Astrocyte (in vitro differentiated cells and primary cell): ENCODE data around the gene CTNNA3. TPM values are rescaled to one million over a fixed set of nuclear protein-coding genes. Genes with fewer than 3 reads are reported as not detected.

Experiments used
- DNase-seq: peaks from one replicate; pipeline ENCODE4 v3.0.0-alpha.2; 2010; ENCODE audit warnings: low read depth
- FAIRE-seq: peaks from 2 replicates; lab custom pipeline; 2011; peaks lifted over from hg19 to GRCh38; lab: Jason Lieb, UNC
- H2AFZ ChIP-seq: 2 replicates; pipeline ENCODE4 v1.6.0; 2012; ENCODE audit warnings: low read depth, low read length, inconsistent platforms
- H3K27ac ChIP-seq: 2 replicates; pipeline ENCODE4 v1.5.1; 2011; ENCODE audit warnings: low read depth, low read length, inconsistent platforms
- H3K27me3 ChIP-seq: 2 replicates; pipeline ENCODE4 v1.6.0; 2011; ENCODE audit warnings: low read length, inconsistent platforms; ENCODE audit not compliant: insufficient read depth
- H3K36me3 ChIP-seq: 2 replicates; pipeline ENCODE4 v1.5.1; 2011; ENCODE audit warnings: low read length, inconsistent platforms; ENCODE audit not compliant: insufficient read depth
- H3K4me1 ChIP-seq: 2 replicates; pipeline ENCODE4 v1.5.1; 2011; ENCODE audit warnings: low read length, inconsistent platforms; ENCODE audit not compliant: insufficient read depth
- H3K4me2 ChIP-seq: 2 replicates; pipeline ENCODE4 v1.6.0; 2012; ENCODE audit warnings: low read length, inconsistent platforms
- H3K4me3 ChIP-seq: 2 replicates; pipeline ENCODE4 v1.5.1; 2011; ENCODE audit warnings: low read depth, mild to moderate bottlenecking, low read length, inconsistent platforms; ENCODE audit not compliant: insufficient read depth
- H3K79me2 ChIP-seq: 2 replicates; pipeline ENCODE4 v1.6.0; 2012; ENCODE audit warnings: mild to moderate bottlenecking, low read length, inconsistent platforms; ENCODE audit not compliant: insufficient read depth
- H3K9ac ChIP-seq: 2 replicates; pipeline ENCODE4 v1.6.0; 2012; ENCODE audit warnings: mild to moderate bottlenecking, low read length, inconsistent platforms
- H3K9me3 ChIP-seq: 2 replicates; pipeline ENCODE4 v1.5.1; 2012; ENCODE audit warnings: low read depth, mild to moderate bottlenecking, low read length, inconsistent platforms; ENCODE audit not compliant: insufficient read depth
- H4K20me1 ChIP-seq: 2 replicates; pipeline ENCODE4 v1.6.0; 2012; ENCODE audit warnings: low read length, inconsistent platforms; ENCODE audit not compliant: insufficient read depth
- H3K27ac Mint-ChIP-seq: one replicate; pipeline ENCODE4 v1.8.0; 2021; ENCODE audit warnings: mild to moderate bottlenecking, mixed read lengths; ENCODE audit not compliant: unreplicated experiment
- H3K27me3 Mint-ChIP-seq: one replicate; pipeline ENCODE4 v1.8.0; 2021; ENCODE audit warnings: low read depth, mixed read lengths; ENCODE audit not compliant: unreplicated experiment
- H3K36me3 Mint-ChIP-seq: one replicate; pipeline ENCODE4 v1.8.0; 2021; ENCODE audit warnings: low read depth, mixed read lengths; ENCODE audit not compliant: unreplicated experiment
- H3K4me1 Mint-ChIP-seq: one replicate; pipeline ENCODE4 v1.8.0; 2021; ENCODE audit warnings: low read depth, mixed read lengths; ENCODE audit not compliant: unreplicated experiment
- H3K4me3 Mint-ChIP-seq: one replicate; pipeline ENCODE4 v1.8.0; 2021; ENCODE audit warnings: mild to moderate bottlenecking, moderate library complexity, mixed read lengths; ENCODE audit not compliant: unreplicated experiment
- H3K9me3 Mint-ChIP-seq: one replicate; pipeline ENCODE4 v1.8.0; 2021; ENCODE audit warnings: mild to moderate bottlenecking, mixed read lengths; ENCODE audit not compliant: unreplicated experiment
- EZH2 ChIP-seq: IDR thresholded peaks from 2 replicates; pipeline ENCODE4 v1.6.1; 2012; ENCODE audit warnings: mild to moderate bottlenecking, low read length, inconsistent platforms; ENCODE audit not compliant: insufficient read depth
- total RNA-seq: library from RNA; stranded (reverse); gene quantifications from 2 replicates; pipeline ENCODE4 v1.2.1, GENCODE V29; 2021
- TF ChIP-seq, protein P1 (sequence below): IDR thresholded peaks from 2 replicates; pipeline ENCODE4 v1.5.1; 2011; ENCODE audit warnings: low read depth, mild to moderate bottlenecking, inconsistent platforms, low read length, moderate library complexity; ENCODE audit not compliant: insufficient read depth

CTNNA3 gene
- total RNA-seq, 1 donor from 2014 or later = 0.73 TPM

DNA sequence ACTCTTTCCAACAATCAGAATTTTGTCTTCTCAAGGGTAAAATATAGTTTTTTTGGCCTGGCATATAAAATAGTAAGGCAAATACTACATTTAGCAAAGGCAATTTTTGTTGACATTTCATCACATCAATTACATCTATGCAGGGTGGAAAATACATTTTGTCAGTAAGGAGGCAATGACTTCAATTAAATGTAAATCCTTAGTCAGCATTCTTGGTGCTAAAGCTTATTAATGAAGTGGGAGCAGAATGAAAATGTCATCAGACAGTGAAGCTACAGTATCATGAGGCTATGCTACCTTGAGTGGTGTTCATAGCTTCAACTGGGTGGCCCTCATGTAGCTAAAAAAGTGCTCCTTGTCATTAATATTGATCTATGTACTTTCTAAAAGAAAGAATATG is 761.3 kb downstream of the CTNNA3 start:
- H3K4me2 ChIP-seq = no peak overlapping the region
- no peak overlapping the region for H3K27ac ChIP-seq
- no peak overlapping the region for H3K4me3 ChIP-seq
- no peak for FAIRE-seq
- Mint-ChIP-seq H3K4me1 (peaks cover 3% of the 10 kb centered on the region), H3K27ac (no peak overlapping the region), H3K4me3 (no peak overlapping the region), H3K9me3 (no peaks in the 10 kb centered on the region), H3K27me3 (no peaks in the 10 kb centered on the region), H3K36me3 (no peaks in the 10 kb centered on the region)
- H2AFZ ChIP-seq = no peak overlapping the region
- TF ChIP-seq, protein P1, sequence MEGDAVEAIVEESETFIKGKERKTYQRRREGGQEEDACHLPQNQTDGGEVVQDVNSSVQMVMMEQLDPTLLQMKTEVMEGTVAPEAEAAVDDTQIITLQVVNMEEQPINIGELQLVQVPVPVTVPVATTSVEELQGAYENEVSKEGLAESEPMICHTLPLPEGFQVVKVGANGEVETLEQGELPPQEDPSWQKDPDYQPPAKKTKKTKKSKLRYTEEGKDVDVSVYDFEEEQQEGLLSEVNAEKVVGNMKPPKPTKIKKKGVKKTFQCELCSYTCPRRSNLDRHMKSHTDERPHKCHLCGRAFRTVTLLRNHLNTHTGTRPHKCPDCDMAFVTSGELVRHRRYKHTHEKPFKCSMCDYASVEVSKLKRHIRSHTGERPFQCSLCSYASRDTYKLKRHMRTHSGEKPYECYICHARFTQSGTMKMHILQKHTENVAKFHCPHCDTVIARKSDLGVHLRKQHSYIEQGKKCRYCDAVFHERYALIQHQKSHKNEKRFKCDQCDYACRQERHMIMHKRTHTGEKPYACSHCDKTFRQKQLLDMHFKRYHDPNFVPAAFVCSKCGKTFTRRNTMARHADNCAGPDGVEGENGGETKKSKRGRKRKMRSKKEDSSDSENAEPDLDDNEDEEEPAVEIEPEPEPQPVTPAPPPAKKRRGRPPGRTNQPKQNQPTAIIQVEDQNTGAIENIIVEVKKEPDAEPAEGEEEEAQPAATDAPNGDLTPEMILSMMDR = no peak
- TF ChIP-seq EZH2 = no peak
- no peaks in the 10 kb centered on the region for H3K9me3 ChIP-seq
- no peaks in the 10 kb centered on the region for H3K79me2 ChIP-seq
- no peaks in the 10 kb centered on the region for H3K36me3 ChIP-seq
- H3K27me3 ChIP-seq = peaks cover 1% of the 10 kb centered on the region
- no peaks in the 10 kb centered on the region for H3K4me1 ChIP-seq
- DNase-seq = no peak
- no peaks in the 10 kb centered on the region for H4K20me1 ChIP-seq
- H3K9ac ChIP-seq = no peak overlapping the region

DNA sequence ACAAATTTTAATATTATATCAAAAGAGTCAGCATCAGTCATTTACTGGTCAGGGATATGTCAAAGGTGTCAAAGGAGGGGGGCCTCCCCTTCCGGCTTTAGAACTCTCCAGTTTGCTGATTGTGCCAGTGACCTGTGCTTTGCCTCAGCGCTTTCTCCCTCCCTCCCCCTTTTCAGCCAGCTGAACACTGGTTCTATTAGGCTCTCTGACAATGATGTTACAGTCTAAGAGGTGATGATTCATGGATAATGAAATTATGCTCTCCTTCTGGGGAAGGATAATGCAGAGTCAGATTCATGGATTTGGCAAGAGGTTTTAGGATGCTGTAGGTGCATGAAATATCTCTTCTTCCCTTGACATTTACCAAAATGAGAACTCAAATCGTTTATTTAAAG is 764.0 kb downstream of the CTNNA3 start:
- no peak for FAIRE-seq
- Histone ChIP-seq H3K4me3 (no peak overlapping the region), H3K4me2 (no peak overlapping the region), H3K36me3 (no peaks in the 10 kb centered on the region), H2AFZ (no peak overlapping the region), H4K20me1 (no peaks in the 10 kb centered on the region), H3K27ac (no peak overlapping the region), H3K4me1 (no peaks in the 10 kb centered on the region), H3K27me3 (peaks cover 29% of the 10 kb centered on the region), H3K9ac (no peak overlapping the region), H3K9me3 (no peaks in the 10 kb centered on the region), H3K79me2 (no peaks in the 10 kb centered on the region)
- Mint-ChIP-seq H3K27me3 (peaks cover 19% of the 10 kb centered on the region), H3K9me3 (no peaks in the 10 kb centered on the region), H3K36me3 (no peaks in the 10 kb centered on the region), H3K4me1 (peaks cover 9% of the 10 kb centered on the region), H3K4me3 (no peak overlapping the region), H3K27ac (no peak overlapping the region)
- DNase-seq = no peak
- TF ChIP-seq, protein P1 = no peak
- TF ChIP-seq EZH2 = no peak

DNA sequence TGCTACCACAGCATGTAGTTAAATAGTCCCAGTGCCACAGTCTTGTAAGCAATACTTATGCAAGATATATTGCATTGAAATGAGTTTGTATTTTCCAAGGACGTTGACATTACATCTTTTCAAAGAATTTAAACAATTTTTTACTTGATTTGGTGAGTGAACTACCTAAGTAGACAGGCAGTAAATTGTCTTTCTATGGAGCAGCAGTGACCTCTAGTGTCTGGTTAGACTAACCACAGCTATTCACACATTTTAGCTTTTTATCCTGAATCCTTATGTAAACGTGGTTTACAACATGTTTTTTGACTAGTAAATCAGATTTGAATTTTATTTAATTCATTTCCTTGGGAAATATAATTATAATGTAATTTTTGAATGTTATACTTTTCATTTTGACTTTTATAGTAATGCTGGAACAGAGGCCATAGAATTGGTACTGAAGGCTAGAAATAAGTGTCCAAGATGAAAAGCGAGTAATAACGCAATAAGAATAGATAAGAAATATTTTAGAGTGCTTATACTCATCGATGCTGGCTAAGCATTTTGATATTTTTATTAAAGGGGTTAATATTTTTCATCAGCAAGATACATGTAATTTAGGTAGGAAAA is 764.6 kb downstream of the CTNNA3 start:
- Histone ChIP-seq H3K4me2 (no peak overlapping the region), H3K36me3 (no peaks in the 10 kb centered on the region), H3K79me2 (no peaks in the 10 kb centered on the region), H3K9ac (no peak overlapping the region), H2AFZ (no peak overlapping the region), H3K27me3 (peaks cover 33% of the 10 kb centered on the region), H4K20me1 (no peaks in the 10 kb centered on the region), H3K27ac (no peak overlapping the region), H3K4me3 (no peak overlapping the region), H3K4me1 (no peaks in the 10 kb centered on the region), H3K9me3 (no peaks in the 10 kb centered on the region)
- Mint-ChIP-seq H3K36me3 (no peaks in the 10 kb centered on the region), H3K27me3 (peaks cover 19% of the 10 kb centered on the region), H3K4me3 (no peak overlapping the region), H3K27ac (no peak overlapping the region), H3K4me1 (peaks cover 9% of the 10 kb centered on the region), H3K9me3 (no peaks in the 10 kb centered on the region)
- FAIRE-seq = peak; percentile 84
- no peak for TF ChIP-seq EZH2
- TF ChIP-seq, protein P1 = peak; percentile 89
- DNase-seq = peak; percentile 48
